IPS-NIHi7 (cell line): Measurements from ENCODE around the gene TEX22.

Experiments
- DNase-seq: peaks from one replicate; pipeline ENCODE4 v3.0.0; 2012; ENCODE audit warnings: mixed read lengths; ENCODE audit errors: extremely low spot score

Gene TEX22

GRCh38 chr14:105455766-105456660 lies 57.7 kb downstream of the TEX22 start:
- no peak for DNase-seq

GRCh38 chr14:105456736-105457617 lies 58.6 kb downstream of the TEX22 start:
- DNase-seq: no peak

GRCh38 chr14:105458010-105458409 lies 59.7 kb downstream of the TEX22 start:
- no peak for DNase-seq

GRCh38 chr14:105458571-105458970 lies 60.2 kb downstream of the TEX22 start:
- no peak for DNase-seq

GRCh38 chr14:105460116-105460515 lies 61.8 kb downstream of the TEX22 start:
- no peak for DNase-seq

GRCh38 chr14:105460616-105461015 lies 62.3 kb downstream of the TEX22 start:
- no peak for DNase-seq

GRCh38 chr14:105461903-105462302 lies 63.6 kb downstream of the TEX22 start:
- no peak for DNase-seq
